ENCODE measurements around the gene ACSM5.
"Not testable (repeated sequence)": the region's sequence is repeated elsewhere in the genome, so short reads cannot be mapped to it uniquely, and the experiment has no call there.

Gene ACSM5

GRCh38 chr16:20453633-20454032 lies 44.3 kb downstream of the ACSM5 start:
- DNase-seq (ENCODE audit: low read depth in 2 of 2): not testable (repeated sequence)

GRCh38 chr16:20459227-20459626 lies 49.9 kb downstream of the ACSM5 start:
- DNase-seq (ENCODE audit: low read depth in 2 of 2): not testable (repeated sequence)

DNA sequence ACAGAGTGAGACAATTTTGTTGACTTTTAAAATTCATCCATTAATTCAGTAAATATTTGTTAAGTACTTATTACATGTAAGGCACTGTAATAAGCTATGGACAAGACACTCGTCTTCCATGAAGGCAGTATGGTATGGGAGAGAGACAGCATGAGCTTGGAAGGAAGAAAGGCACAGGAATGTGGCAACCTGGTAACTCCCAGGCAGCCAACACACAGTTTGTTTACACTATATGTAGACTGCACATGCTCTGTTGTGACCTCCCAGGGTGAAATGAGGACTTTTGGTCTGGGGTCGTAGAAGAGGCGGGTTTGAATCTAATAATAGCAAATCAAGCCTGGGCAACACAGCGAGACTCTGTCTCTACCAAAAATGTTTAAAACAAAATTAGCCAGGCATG lies 51.0 kb downstream of the ACSM5 start:
- not testable (repeated sequence) for DNase-seq (ENCODE audit: low read depth in 2 of 2)

DNA sequence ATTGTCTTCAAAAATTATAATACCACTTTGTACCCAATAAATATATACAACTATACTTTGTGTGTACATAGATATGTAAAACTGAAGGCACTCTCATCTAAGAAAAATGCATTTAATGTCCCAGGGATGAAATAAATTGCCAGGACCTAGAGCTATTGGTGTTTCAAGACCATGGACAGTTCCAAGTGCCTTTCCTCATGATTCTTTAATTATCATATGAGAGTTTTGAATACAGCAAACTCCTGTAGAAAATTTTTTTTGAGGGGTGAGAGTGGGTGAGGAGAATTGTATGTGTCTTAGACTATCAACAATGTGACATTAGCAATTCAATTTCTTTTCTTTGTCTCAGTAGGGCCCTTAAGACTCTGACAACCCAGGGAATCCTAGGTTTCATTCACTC lies 59.6 kb downstream of the ACSM5 start:
- DNase-seq (ENCODE audit: low read depth in 2 of 2): not testable (repeated sequence)

DNA sequence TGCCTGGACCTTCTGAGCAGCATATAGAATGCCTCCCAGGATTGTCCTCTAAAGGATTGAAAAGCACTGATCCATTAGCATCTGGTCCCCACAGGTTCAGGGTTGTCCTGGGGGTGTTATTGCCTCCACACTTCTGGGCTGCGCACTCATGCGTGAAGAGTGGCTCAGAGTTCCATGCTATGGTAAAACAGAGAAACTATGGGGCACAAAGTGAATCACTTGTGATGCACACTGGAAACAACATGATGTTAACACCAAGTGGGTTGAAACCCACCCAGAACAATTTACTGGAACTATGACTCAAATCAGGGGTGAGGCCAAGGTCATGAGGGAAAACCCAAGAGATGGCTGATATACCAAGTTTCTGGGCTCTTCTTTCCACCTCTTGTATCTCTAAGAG lies 60.6 kb downstream of the ACSM5 start:
- DNase-seq (ENCODE audit: low read depth in 2 of 2): not testable (repeated sequence)

GRCh38 chr16:20470732-20471131 lies 61.4 kb downstream of the ACSM5 start:
- DNase-seq (ENCODE audit: low read depth in 2 of 2): not testable (repeated sequence)

DNA sequence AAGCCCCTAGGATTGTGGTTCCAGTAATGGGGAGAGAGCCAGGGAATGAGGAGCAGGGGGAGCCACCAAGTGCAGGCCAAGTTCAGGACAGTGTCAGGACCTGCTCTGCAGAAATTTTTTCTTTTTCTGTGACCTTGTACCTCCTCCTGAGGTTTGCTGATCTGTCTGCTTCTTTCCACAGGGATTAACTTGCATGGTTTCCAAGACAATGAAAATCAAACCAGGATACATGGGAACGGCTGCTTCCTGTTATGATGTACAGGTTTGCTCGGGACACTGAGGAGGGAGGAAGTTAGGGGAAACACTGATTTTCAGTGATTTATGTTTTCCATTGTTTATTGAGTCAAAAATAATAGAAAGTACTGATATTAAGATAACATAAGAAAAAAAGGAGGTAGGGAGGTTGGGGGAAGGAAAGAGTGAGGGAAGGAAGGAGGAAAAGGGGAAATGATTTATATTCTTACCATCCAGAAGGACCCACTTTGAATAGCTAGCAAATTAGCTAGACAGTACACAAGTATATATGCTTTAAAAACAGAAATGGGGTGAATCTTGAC lies 67.9 kb downstream of the ACSM5 start:
- not testable (repeated sequence) for DNase-seq (ENCODE audit: low read depth in 2 of 2)

DNA sequence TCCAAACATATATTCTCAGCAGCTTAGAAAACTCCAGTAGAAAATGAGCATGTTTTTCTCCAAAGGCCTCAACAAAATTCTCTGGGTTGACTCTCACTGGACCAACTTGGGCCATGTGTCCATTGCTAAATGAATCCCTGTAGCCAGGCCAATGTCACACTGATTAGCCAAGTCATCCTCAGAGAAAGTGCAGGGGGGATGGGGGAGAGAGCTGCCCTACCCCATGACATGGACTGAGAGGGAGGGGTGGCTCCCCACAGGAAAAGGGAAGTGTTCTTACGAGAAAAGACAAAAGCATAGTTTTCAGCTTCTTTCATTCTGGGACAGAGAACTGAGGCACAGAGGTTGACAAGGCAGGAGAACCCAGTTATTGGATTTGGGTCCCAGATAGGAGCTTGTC lies 74.7 kb downstream of the ACSM5 start:
- DNase-seq (ENCODE audit: low read depth in 2 of 2): not testable (repeated sequence)

DNA sequence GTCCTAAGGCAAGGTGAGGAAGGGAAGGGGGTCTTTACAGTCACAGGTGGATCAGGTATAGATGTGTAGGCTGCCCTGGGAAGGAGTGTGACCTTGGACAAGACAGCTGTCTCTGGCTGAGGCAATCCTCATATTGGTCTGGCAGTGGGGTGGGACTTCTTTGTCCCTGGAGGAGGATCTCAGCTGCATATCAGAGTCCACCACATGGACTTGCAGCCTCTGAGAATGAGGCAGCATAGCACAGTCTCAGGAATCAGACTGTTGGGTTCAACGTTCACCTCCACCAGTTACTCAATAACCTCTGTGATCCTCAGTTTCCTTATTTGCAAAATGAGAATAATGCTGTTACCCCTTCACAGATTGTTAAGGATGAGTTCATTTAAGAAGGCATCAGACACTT lies 75.4 kb downstream of the ACSM5 start:
- no peak for DNase-seq (ENCODE audit: low read depth in 2 of 2)

DNA sequence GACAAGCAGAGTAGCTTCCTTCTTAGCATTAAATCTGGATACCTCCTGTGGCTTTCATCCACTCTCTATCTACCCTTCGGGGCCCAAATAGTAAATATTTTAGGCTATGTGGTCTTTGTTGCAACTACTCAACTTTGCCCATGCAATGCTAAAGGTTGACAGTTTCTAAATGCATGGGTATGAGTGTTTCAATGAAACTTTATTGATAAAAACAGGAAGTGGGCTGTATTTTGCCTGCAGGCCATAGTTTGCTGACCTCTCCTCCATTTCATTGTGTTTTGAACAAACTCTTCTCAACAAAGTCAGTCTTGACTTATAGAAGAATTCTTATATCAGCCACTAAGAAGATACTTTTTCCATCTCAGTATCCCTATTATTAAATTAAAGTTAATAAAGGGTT lies 76.1 kb downstream of the ACSM5 start:
- no peak for DNase-seq (ENCODE audit: low read depth in 2 of 2)

Measured in stimulated activated CD8-positive, alpha-beta memory T cell treated with anti-CD3 and anti-CD28 coated beads, Interleukin-15, amount 100 ng/mL, for 48 hours (primary cell).